ENCODE results near the gene TMEM132D.

DNA sequence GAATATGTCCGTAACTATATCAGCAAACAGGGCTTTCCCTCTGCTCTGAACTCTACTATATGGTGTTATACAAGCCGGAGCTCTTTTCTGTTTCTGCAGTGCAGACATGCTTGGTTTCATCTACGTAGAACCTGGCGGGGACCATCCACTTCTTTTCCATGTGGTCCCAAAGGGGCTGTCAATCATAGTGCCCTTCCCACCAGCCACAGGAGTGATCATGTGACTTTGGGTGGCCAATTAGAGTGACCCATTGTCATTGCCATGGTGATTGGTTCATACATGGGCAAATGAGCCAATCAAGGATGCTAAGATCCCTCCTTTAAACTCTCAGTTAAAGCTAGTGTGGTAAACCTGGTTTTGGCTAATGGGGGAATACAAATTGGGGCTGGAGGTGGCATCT is 281.3 kb downstream of the TMEM132D start:
- TF ChIP-seq POLR2AphosphoS5 (IDR thresholded peaks at IDR 0.05) = no peak
- TF ChIP-seq, protein P1, sequence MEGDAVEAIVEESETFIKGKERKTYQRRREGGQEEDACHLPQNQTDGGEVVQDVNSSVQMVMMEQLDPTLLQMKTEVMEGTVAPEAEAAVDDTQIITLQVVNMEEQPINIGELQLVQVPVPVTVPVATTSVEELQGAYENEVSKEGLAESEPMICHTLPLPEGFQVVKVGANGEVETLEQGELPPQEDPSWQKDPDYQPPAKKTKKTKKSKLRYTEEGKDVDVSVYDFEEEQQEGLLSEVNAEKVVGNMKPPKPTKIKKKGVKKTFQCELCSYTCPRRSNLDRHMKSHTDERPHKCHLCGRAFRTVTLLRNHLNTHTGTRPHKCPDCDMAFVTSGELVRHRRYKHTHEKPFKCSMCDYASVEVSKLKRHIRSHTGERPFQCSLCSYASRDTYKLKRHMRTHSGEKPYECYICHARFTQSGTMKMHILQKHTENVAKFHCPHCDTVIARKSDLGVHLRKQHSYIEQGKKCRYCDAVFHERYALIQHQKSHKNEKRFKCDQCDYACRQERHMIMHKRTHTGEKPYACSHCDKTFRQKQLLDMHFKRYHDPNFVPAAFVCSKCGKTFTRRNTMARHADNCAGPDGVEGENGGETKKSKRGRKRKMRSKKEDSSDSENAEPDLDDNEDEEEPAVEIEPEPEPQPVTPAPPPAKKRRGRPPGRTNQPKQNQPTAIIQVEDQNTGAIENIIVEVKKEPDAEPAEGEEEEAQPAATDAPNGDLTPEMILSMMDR (IDR thresholded peaks at IDR 0.05) = no peak
- TF ChIP-seq EP300 (IDR thresholded peaks at IDR 0.05) = no peak
